OCI-LY7 (cell line): ENCODE measurements around the gene LHFPL2.

Experiments used
- CTCF ChIP-seq: fragments of 200-600 bp; sonication (generic); conservative IDR thresholded peaks from 2 replicates; pipeline ENCODE4 v1.5.1; 2014; ENCODE audit warnings: mild to moderate bottlenecking, antibody characterized with exemption, low read length, moderate library complexity, mixed read lengths
- EZH2phosphoT487 ChIP-seq: fragments of 200-600 bp; sonication (generic); IDR thresholded peaks from 2 replicates; pipeline ENCODE4 v1.6.1; 2018; ENCODE audit warnings: low read depth, borderline replicate concordance, mild to moderate bottlenecking, mixed run types, antibody characterized with exemption, low read length, moderate library complexity, mixed read lengths

DNA sequence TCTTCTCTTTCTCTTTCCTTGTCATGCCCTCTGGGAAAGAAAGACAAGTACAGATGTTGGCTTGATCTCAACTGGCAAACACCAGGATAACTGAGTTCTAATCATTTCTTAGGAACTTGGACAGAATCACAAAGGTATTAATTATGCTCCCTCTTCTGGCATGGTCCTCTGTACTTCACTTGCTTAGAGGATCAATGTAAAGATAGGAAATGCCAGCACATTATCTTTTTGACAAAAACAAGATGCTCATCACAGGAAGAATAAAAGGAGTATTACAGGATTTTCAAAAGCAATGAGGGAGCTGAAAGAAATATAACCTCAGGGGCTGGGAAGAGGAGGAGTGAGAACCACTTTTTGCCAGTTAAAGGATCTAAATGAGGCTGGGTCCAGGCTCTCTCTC is 70.6 kb downstream of the LHFPL2 start:
- TF ChIP-seq EZH2phosphoT487: no peak
- no peak for TF ChIP-seq CTCF
